Natural killer cell (primary cell): ENCODE results near the gene FAM131C. TPM values are rescaled to one million over a fixed set of nuclear protein-coding genes. Genes with fewer than 3 reads are reported as not detected.

Experiments
- ATAC-seq, 3 donors: fragments of 150-1000 bp in 2 of 3; fragments of 200-7000 bp in 1 of 3; cut with Tn5 transposase; 1 replicate in 1 of 3; 2 replicates in 2 of 3; pipeline ENCODE4 v1.10.0; 2021; ENCODE audit warnings: mild to moderate bottlenecking in 2 of 3, moderate library complexity in 2 of 3
- DNase-seq, 2 donors: peaks; one replicate each; pipeline versions ENCODE4 v3.0.0 to v3.0.0-alpha.2; 2013 to 2021; ENCODE audit warnings: mixed read lengths in 1 of 2
- H3K27ac ChIP-seq: one replicate; pipeline ENCODE4 v1.5.1; 2013; ENCODE audit warnings: mild to moderate bottlenecking, low read length
- H3K27me3 ChIP-seq: one replicate; pipeline ENCODE4 v1.6.1; 2013; ENCODE audit warnings: low read length; ENCODE audit not compliant: control insufficient read depth, insufficient read depth
- H3K36me3 ChIP-seq: one replicate; pipeline ENCODE4 v1.6.1; 2013; ENCODE audit warnings: low read length; ENCODE audit not compliant: control insufficient read depth, insufficient read depth
- H3K4me1 ChIP-seq: one replicate; pipeline ENCODE4 v1.6.1; 2013; ENCODE audit warnings: low read length; ENCODE audit not compliant: control insufficient read depth, insufficient read depth
- H3K4me3 ChIP-seq: one replicate; pipeline ENCODE4 v1.5.1; 2013; ENCODE audit warnings: low read length
- H3K9me3 ChIP-seq: one replicate; pipeline ENCODE4 v1.6.1; 2013; ENCODE audit warnings: low read length; ENCODE audit not compliant: control insufficient read depth, insufficient read depth
- H3K27ac Mint-ChIP-seq, 2 donors: one replicate each; pipeline ENCODE4 v1.8.0; 2022; ENCODE audit warnings: mild to moderate bottlenecking in 2 of 2, mixed read lengths in 2 of 2, moderate library complexity in 1 of 2
- H3K27me3 Mint-ChIP-seq, 2 donors: one replicate each; pipeline ENCODE4 v1.8.0; 2022; ENCODE audit warnings: low read depth in 2 of 2, mixed read lengths in 2 of 2
- H3K36me3 Mint-ChIP-seq: one replicate; pipeline ENCODE4 v1.8.0; 2022; ENCODE audit warnings: mixed read lengths
- H3K4me1 Mint-ChIP-seq, 2 donors: one replicate each; pipeline ENCODE4 v1.8.0; 2022; ENCODE audit warnings: mixed read lengths in 2 of 2
- H3K4me3 Mint-ChIP-seq: one replicate; pipeline ENCODE4 v1.8.0; 2022; ENCODE audit warnings: mild to moderate bottlenecking, moderate library complexity, mixed read lengths
- H3K9me3 Mint-ChIP-seq, 2 donors: one replicate each; pipeline ENCODE4 v1.8.0; 2022; ENCODE audit warnings: mixed read lengths in 2 of 2
- WGBS: methylation state at CpG from one replicate; pipeline ENCODE4 v1.1.7; 2013; ENCODE audit warnings: missing lambda C conversion rate; ENCODE audit not compliant: insufficient coverage; 5-methylcytosine and 5-hydroxymethylcytosine counted together
- intact Hi-C: fragments of 100-400 bp; cut with micrococcal nuclease; formaldehyde crosslinking; loops from one replicate; pipeline ENCODE4 v1.14.2; 2022
- total RNA-seq, 4 donors: library from RNA; stranded (reverse); fragments of 120-200 nt in 1 of 4; gene quantifications; one replicate each; pipeline versions ENCODE4 v1.2.3 to v1.2.4, GENCODE V29; 2013 to 2022
- TF ChIP-seq, protein P1 (sequence below): fragments of 200-600 bp; IDR thresholded peaks from one replicate; pipeline ENCODE4 v1.8.0; 2022; ENCODE audit warnings: antibody characterized with exemption

The FAM131C gene
- total RNA-seq, 3 donors from 2014 or later (not counting 1 experiment from before 2014, with no cell fraction given): not detected

DNA sequence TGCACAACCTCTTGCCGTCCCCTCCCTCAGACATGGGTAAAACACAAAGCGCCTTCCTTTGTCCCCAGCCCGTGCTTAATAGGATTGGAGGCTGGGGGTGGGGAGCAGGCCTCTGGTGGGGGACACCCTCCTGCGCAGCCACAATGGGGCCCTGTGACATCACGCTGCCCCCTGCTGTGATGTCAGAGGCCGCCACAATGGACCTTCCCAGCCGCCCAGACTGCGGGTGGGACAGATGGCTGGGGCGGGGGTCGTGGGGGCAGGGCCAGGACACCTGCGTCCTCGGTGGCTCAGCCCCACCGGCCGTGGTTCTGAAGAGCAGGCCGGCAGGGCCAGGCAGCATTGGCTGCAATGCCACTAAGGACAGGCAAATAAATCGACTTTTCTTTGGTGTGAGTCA lies 42.6 kb upstream of the FAM131C start:
- H3K9me3 ChIP-seq: no peaks in the 10 kb centered on the region
- no peaks in the 10 kb centered on the region for H3K36me3 ChIP-seq
- TF ChIP-seq, protein P1, sequence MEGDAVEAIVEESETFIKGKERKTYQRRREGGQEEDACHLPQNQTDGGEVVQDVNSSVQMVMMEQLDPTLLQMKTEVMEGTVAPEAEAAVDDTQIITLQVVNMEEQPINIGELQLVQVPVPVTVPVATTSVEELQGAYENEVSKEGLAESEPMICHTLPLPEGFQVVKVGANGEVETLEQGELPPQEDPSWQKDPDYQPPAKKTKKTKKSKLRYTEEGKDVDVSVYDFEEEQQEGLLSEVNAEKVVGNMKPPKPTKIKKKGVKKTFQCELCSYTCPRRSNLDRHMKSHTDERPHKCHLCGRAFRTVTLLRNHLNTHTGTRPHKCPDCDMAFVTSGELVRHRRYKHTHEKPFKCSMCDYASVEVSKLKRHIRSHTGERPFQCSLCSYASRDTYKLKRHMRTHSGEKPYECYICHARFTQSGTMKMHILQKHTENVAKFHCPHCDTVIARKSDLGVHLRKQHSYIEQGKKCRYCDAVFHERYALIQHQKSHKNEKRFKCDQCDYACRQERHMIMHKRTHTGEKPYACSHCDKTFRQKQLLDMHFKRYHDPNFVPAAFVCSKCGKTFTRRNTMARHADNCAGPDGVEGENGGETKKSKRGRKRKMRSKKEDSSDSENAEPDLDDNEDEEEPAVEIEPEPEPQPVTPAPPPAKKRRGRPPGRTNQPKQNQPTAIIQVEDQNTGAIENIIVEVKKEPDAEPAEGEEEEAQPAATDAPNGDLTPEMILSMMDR: no peak
- Mint-ChIP-seq H3K4me3 (no peak overlapping the region), H3K9me3 (no peaks in the 10 kb centered on the region), H3K27me3 (peaks cover 0 to 11% of the 10 kb centered on the region in 2 donors), H3K4me1 (peaks cover 18 to 20% of the 10 kb centered on the region in 2 donors), H3K36me3 (no peaks in the 10 kb centered on the region), H3K27ac (no peak overlapping the region)
- ATAC-seq (no peak), DNase-seq (no peak)
- intact Hi-C loops: no loop called here
- H3K27ac ChIP-seq: no peak overlapping the region
- WGBS: 88% methylated on average over 16 of the region's 16 CpGs
- H3K4me1 ChIP-seq: peaks cover 12% of the 10 kb centered on the region
- no peaks in the 10 kb centered on the region for H3K27me3 ChIP-seq
- no peak overlapping the region for H3K4me3 ChIP-seq

DNA sequence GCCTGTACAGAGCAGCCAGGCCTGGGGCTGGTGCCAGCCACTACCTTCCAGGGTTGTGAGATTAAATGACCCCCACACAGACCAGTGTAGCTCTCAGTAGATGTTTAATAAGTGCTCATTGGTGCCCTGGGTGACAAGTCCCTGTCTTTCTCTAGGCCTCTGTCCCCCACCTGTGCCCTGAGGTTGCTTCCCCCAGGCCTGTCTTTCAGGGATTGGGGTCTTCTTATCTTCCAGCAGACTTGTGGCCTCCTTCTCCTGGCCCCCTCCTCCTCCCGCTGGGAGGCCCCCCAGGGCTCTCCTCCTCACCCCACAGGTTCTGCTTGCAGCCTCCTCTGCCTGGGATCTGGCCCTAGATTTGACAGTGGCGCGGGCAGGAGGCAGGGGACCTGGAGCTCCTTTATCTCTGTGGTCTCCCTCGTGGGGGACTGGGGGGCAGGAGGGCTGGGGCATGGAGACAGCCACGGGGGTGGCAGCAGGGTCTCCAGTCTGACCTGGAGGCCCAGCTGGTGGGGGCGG lies 42.1 kb upstream of the FAM131C start:
- peaks cover 12% of the 10 kb centered on the region for H3K4me1 ChIP-seq
- no peaks in the 10 kb centered on the region for H3K9me3 Mint-ChIP-seq
- no peak overlapping the region for H3K27ac ChIP-seq
- H3K9me3 ChIP-seq: no peaks in the 10 kb centered on the region
- 68% methylated on average over 6 of the region's 6 CpGs for WGBS
- intact Hi-C loops: no loop called here
- H3K27ac Mint-ChIP-seq: no peak overlapping the region
- H3K4me3 Mint-ChIP-seq: no peak overlapping the region
- TF ChIP-seq, protein P1: no peak
- H3K27me3 ChIP-seq: no peaks in the 10 kb centered on the region
- no peaks in the 10 kb centered on the region for H3K36me3 Mint-ChIP-seq
- peaks cover 0 to 11% of the 10 kb centered on the region in 2 donors for H3K27me3 Mint-ChIP-seq
- no peak for ATAC-seq
- DNase-seq: no peak
- no peaks in the 10 kb centered on the region for H3K36me3 ChIP-seq
- H3K4me1 Mint-ChIP-seq: peaks cover 13 to 15% of the 10 kb centered on the region in 2 donors
- H3K4me3 ChIP-seq: no peak overlapping the region

DNA sequence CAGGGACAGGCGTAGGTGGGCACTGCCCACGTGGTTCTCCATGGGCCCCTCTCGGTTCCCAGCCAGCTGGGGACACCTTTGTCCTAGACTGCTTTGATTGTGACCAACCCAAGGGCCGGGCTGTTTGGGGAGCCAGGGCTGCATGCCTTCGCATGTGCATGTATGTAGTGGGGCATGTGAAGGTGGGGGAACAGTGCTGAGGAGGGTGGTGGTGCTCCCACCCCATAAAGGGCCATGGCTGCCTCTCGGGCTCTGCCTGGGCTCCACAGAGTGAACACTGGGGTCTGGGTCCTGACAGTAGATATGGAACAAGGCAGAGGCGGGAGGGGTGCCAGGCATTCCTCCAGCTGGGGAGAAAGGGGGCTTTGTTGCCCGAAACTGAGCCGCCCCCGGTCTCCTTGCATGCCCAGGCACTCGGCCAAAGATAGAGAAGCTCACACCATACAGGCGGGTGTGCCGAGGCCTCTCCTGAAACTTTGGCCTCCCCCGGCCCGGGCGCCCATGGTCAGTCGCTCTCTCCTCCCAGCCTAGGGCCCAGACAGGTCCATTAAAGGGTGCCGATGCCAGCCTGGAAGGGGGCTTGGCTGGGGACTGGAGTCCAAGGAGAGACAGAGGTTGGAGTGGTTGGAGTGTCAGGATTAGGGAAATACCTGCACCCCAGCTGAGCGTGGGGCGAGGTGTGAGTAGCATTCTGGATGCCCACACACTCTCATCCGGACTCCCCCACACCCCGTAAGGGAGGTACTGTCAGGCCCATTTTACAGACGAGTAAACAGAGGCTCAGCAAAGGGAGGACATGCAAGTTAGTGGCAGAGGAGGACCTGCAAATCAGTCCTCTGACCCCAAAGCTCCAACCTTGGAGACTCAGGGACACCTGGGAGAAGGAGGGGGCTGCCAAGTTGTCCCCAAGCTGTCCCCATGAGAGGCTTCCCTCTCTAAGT lies 41.3 kb upstream of the FAM131C start:
- Histone ChIP-seq H3K9me3 (no peaks in the 10 kb centered on the region), H3K4me3 (no peak overlapping the region), H3K27ac (no peak overlapping the region), H3K36me3 (no peaks in the 10 kb centered on the region), H3K4me1 (peaks cover 12% of the 10 kb centered on the region), H3K27me3 (no peaks in the 10 kb centered on the region)
- Mint-ChIP-seq H3K4me3 (no peak overlapping the region), H3K27me3 (peaks cover 0 to 15% of the 10 kb centered on the region in 2 donors), H3K36me3 (no peaks in the 10 kb centered on the region), H3K27ac (no peak overlapping the region), H3K4me1 (peaks cover 13 to 14% of the 10 kb centered on the region in 2 donors), H3K9me3 (no peaks in the 10 kb centered on the region)
- TF ChIP-seq, protein P1: no peak
- 88% methylated on average over 23 of the region's 23 CpGs for WGBS
- intact Hi-C loops: no loop called here
- ATAC-seq: no peak
- no peak for DNase-seq
